ENCODE results near the gene RBMS3. TPM values are rescaled to one million over a fixed set of nuclear protein-coding genes. Genes with fewer than 3 reads are reported as not detected.

Gene RBMS3
- total RNA-seq, 1 experiment from 2014 or later = 8.7 TPM

DNA sequence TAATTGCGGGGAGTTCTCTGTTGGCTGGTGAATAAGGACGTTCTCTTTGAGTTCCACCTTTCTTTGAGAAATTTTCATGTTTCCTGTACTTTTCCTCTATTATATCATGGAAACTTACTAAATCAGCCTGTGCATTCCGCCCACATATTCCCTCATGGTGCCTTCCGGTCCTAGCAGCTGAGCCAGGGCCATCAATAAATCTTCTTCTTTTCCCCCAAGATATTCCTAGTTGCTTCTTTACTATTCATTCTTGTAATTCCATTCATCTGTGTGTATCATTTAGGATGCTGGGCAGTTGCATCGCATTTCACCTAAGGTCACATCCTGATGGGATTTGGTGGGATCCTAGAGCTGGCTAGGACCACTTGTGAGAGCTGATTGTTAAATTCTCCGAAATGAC, 139.2 kb downstream of the RBMS3 start:
- POLR2A ChIA-PET = no interaction called here
- Mint-ChIP-seq H3K4me3 (no peak overlapping the region), H3K4me1 (peaks cover 16% of the 10 kb centered on the region), H3K9me3 (no peaks in the 10 kb centered on the region), H3K36me3 (no peaks in the 10 kb centered on the region), H3K27ac (no peak overlapping the region), H3K27me3 (ENCODE audit: low read depth) (no peaks in the 10 kb centered on the region)
- no peak for TF ChIP-seq RORB (CRISPR knock-in tag; IDR thresholded peaks at IDR 0.05)
- TF ChIP-seq, protein P1, sequence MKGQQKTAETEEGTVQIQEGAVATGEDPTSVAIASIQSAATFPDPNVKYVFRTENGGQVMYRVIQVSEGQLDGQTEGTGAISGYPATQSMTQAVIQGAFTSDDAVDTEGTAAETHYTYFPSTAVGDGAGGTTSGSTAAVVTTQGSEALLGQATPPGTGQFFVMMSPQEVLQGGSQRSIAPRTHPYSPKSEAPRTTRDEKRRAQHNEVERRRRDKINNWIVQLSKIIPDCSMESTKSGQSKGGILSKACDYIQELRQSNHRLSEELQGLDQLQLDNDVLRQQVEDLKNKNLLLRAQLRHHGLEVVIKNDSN (CRISPR knock-in tag; IDR thresholded peaks at IDR 0.05) = no peak
- TF ChIP-seq OVOL2 (CRISPR knock-in tag; IDR thresholded peaks at IDR 0.05; ENCODE audit: borderline replicate concordance) = no peak
- no peak for TF ChIP-seq FOXP1 (CRISPR knock-in tag; IDR thresholded peaks at IDR 0.05; ENCODE audit: borderline replicate concordance)
- TF ChIP-seq, protein P2, sequence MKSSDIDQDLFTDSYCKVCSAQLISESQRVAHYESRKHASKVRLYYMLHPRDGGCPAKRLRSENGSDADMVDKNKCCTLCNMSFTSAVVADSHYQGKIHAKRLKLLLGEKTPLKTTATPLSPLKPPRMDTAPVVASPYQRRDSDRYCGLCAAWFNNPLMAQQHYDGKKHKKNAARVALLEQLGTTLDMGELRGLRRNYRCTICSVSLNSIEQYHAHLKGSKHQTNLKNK (CRISPR knock-in tag; IDR thresholded peaks at IDR 0.05) = no peak
- no peak for TF ChIP-seq NR3C1 (CRISPR knock-in tag; conservative IDR thresholded peaks at IDR 0.05; ENCODE audit: low read depth)
- TF ChIP-seq, protein P3, sequence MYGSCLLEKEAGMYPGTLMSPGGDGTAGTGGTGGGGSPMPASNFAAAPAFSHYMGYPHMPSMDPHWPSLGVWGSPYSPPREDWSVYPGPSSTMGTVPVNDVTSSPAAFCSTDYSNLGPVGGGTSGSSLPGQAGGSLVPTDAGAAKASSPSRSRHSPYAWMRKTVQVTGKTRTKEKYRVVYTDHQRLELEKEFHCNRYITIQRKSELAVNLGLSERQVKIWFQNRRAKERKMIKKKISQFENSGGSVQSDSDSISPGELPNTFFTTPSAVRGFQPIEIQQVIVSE (CRISPR knock-in tag; IDR thresholded peaks at IDR 0.05; ENCODE audit: borderline replicate concordance) = no peak
- TF ChIP-seq ELF4 (CRISPR knock-in tag; IDR thresholded peaks at IDR 0.05; ENCODE audit: low read depth) = no peak
- TF ChIP-seq FOXK1 (CRISPR knock-in tag; IDR thresholded peaks at IDR 0.05) = no peak
- TF ChIP-seq RELA (CRISPR knock-in tag; IDR thresholded peaks at IDR 0.05; ENCODE audit: borderline replicate concordance) = no peak
- TF ChIP-seq, protein P4, sequence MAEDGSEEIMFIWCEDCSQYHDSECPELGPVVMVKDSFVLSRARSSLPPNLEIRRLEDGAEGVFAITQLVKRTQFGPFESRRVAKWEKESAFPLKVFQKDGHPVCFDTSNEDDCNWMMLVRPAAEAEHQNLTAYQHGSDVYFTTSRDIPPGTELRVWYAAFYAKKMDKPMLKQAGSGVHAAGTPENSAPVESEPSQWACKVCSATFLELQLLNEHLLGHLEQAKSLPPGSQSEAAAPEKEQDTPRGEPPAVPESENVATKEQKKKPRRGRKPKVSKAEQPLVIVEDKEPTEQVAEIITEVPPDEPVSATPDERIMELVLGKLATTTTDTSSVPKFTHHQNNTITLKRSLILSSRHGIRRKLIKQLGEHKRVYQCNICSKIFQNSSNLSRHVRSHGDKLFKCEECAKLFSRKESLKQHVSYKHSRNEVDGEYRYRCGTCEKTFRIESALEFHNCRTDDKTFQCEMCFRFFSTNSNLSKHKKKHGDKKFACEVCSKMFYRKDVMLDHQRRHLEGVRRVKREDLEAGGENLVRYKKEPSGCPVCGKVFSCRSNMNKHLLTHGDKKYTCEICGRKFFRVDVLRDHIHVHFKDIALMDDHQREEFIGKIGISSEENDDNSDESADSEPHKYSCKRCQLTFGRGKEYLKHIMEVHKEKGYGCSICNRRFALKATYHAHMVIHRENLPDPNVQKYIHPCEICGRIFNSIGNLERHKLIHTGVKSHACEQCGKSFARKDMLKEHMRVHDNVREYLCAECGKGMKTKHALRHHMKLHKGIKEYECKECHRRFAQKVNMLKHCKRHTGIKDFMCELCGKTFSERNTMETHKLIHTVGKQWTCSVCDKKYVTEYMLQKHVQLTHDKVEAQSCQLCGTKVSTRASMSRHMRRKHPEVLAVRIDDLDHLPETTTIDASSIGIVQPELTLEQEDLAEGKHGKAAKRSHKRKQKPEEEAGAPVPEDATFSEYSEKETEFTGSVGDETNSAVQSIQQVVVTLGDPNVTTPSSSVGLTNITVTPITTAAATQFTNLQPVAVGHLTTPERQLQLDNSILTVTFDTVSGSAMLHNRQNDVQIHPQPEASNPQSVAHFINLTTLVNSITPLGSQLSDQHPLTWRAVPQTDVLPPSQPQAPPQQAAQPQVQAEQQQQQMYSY (CRISPR knock-in tag; IDR thresholded peaks at IDR 0.05) = no peak
- TF ChIP-seq HMGA2 (CRISPR knock-in tag; IDR thresholded peaks at IDR 0.05) = no peak
- TF ChIP-seq ATF1 (CRISPR knock-in tag; IDR thresholded peaks at IDR 0.05) = no peak
- no peak for TF ChIP-seq FOXJ3 (CRISPR knock-in tag; IDR thresholded peaks at IDR 0.05; ENCODE audit: borderline replicate concordance)
- no peak for TF ChIP-seq ETV6 (CRISPR knock-in tag; IDR thresholded peaks at IDR 0.05)
- no peak for TF ChIP-seq ZNF423 (CRISPR knock-in tag; IDR thresholded peaks at IDR 0.05)
- CTCF ChIA-PET = no interaction called here
- DNase-seq (ENCODE audit: low spot score) = no peak
- no peak for ATAC-seq

DNA sequence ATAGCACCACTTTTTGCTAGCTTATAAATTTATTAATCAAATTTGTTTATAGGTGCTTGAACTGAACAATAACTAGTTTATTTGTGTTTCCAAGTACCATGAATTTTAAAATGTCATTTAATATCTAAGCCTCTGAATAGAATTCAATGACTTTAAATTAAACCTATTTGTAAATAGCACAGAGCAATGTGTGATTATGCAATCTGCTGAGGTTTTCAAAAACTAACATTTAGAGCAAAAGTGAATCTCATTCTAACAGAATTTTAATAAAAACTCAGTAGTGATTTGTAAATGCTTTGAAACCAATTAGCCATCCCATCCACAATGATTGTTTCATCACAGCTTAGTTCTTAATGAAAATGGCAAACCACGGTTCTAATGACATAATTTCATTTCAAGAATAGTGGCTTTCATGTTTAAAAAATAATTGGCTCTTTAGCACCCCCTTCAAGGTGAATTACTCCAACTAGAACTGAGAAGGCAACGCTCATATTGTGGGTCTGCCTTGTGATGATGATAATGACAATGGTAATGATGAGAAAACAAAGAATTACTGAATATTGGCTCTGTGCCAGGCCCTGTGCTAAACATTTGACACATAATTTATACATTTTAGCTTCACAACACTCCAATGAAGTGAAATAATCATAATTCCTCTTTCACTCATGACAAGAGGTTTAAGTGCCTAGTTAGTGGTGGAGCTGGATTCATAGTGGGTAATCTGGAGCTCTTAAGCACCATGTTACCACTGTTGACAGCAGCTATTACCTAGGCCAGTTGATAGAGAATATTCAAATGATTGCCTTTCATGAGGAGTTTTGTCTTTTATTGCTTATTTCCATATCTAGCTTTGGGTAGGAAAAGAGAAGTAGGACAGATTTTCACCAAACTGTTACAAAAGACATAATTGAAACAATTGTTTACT, 145.7 kb downstream of the RBMS3 start:
- Mint-ChIP-seq H3K9me3 (no peaks in the 10 kb centered on the region), H3K36me3 (no peaks in the 10 kb centered on the region), H3K27ac (no peak overlapping the region), H3K27me3 (ENCODE audit: low read depth) (no peaks in the 10 kb centered on the region), H3K4me1 (peaks cover 22% of the 10 kb centered on the region), H3K4me3 (no peak overlapping the region)
- ATAC-seq = no peak
- ChIA-PET CTCF (no interaction called here), POLR2A (no interaction called here)
- DNase-seq (ENCODE audit: low spot score) = no peak
- TF ChIP-seq TEAD4 (CRISPR knock-in tag; IDR thresholded peaks at IDR 0.05) (no peak), NR3C1 (CRISPR knock-in tag; conservative IDR thresholded peaks at IDR 0.05; ENCODE audit: low read depth) (no peak)
- TF ChIP-seq, protein P4 (CRISPR knock-in tag; IDR thresholded peaks at IDR 0.05) = no peak
- TF ChIP-seq, protein P5, sequence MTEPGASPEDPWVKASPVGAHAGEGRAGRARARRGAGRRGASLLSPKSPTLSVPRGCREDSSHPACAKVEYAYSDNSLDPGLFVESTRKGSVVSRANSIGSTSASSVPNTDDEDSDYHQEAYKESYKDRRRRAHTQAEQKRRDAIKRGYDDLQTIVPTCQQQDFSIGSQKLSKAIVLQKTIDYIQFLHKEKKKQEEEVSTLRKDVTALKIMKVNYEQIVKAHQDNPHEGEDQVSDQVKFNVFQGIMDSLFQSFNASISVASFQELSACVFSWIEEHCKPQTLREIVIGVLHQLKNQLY (CRISPR knock-in tag; IDR thresholded peaks at IDR 0.05) = no peak
- TF ChIP-seq, protein P6, sequence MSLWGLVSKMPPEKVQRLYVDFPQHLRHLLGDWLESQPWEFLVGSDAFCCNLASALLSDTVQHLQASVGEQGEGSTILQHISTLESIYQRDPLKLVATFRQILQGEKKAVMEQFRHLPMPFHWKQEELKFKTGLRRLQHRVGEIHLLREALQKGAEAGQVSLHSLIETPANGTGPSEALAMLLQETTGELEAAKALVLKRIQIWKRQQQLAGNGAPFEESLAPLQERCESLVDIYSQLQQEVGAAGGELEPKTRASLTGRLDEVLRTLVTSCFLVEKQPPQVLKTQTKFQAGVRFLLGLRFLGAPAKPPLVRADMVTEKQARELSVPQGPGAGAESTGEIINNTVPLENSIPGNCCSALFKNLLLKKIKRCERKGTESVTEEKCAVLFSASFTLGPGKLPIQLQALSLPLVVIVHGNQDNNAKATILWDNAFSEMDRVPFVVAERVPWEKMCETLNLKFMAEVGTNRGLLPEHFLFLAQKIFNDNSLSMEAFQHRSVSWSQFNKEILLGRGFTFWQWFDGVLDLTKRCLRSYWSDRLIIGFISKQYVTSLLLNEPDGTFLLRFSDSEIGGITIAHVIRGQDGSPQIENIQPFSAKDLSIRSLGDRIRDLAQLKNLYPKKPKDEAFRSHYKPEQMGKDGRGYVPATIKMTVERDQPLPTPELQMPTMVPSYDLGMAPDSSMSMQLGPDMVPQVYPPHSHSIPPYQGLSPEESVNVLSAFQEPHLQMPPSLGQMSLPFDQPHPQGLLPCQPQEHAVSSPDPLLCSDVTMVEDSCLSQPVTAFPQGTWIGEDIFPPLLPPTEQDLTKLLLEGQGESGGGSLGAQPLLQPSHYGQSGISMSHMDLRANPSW (CRISPR knock-in tag; conservative IDR thresholded peaks at IDR 0.05; ENCODE audit: low read depth) = no peak
- TF ChIP-seq, protein P7, sequence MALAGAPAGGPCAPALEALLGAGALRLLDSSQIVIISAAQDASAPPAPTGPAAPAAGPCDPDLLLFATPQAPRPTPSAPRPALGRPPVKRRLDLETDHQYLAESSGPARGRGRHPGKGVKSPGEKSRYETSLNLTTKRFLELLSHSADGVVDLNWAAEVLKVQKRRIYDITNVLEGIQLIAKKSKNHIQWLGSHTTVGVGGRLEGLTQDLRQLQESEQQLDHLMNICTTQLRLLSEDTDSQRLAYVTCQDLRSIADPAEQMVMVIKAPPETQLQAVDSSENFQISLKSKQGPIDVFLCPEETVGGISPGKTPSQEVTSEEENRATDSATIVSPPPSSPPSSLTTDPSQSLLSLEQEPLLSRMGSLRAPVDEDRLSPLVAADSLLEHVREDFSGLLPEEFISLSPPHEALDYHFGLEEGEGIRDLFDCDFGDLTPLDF (CRISPR knock-in tag; IDR thresholded peaks at IDR 0.05) = no peak

Measured in WTC11 (cell line).